GM12878 (cell line): ENCODE measurements around the gene SMIM27. TPM values are rescaled to one million over a fixed set of nuclear protein-coding genes. Genes with fewer than 3 reads are reported as not detected.

Experiments
- BRCA1 ChIP-seq: IDR thresholded peaks from 2 replicates; pipeline ENCODE4 v1.6.1; 2011; ENCODE audit warnings: low read depth, low read length, improper control_type of control experiment
- CEBPB ChIP-seq, 2 experiments: fragments of 150-350 bp in 1 of 2; IDR thresholded peaks; 2 replicates each; pipeline ENCODE4 v1.6.1; 2012 to 2014; ENCODE audit warnings: low read depth in 2 of 2, low read length in 2 of 2, borderline replicate concordance in 1 of 2, inconsistent platforms in 1 of 2
- EGR1 ChIP-seq, 2 experiments: IDR thresholded peaks; 1 replicate in 1 of 2; 2 replicates in 1 of 2; pipeline ENCODE4 v1.6.1; 2011 to 2012; ENCODE audit warnings: low read depth in 2 of 2, low read length in 2 of 2, borderline replicate concordance in 1 of 2, mild to moderate bottlenecking in 1 of 2, moderate library complexity in 1 of 2
- FOS ChIP-seq: IDR thresholded peaks from 3 replicates; pipeline ENCODE4 v1.6.1; 2011; ENCODE audit warnings: borderline replicate concordance; ENCODE audit not compliant: insufficient read length; ENCODE audit errors: extremely low read depth
- IKZF1 ChIP-seq: fragments of 450-650 bp; conservative IDR thresholded peaks from 2 replicates; pipeline ENCODE4 v1.6.1; 2017; ENCODE audit warnings: antibody characterized with exemption, mild to moderate bottlenecking
- JUNB ChIP-seq: IDR thresholded peaks from 2 replicates; pipeline ENCODE4 v1.6.1; 2016; ENCODE audit warnings: antibody characterized with exemption, mild to moderate bottlenecking
- MTA3 ChIP-seq: IDR thresholded peaks from 2 replicates; pipeline ENCODE4 v1.6.1; 2012; ENCODE audit warnings: low read length, inconsistent platforms, borderline replicate concordance
- NFXL1 ChIP-seq: fragments of 450-650 bp; IDR thresholded peaks from 2 replicates; pipeline ENCODE4 v1.6.1; 2017; ENCODE audit warnings: antibody characterized with exemption, mild to moderate bottlenecking, borderline replicate concordance
- POU2F2 ChIP-seq: IDR thresholded peaks from 3 replicates; pipeline ENCODE4 v1.6.1; 2011; ENCODE audit warnings: low read depth, mild to moderate bottlenecking, low read length, borderline replicate concordance
- STAT3 ChIP-seq: IDR thresholded peaks from 2 replicates; pipeline ENCODE4 v1.6.1; 2011; ENCODE audit warnings: low read depth, low read length, improper control_type of control experiment
- polyA plus RNA-seq, 11 experiments: library from polyadenylated mRNA; depleted of rRNA in 4 of 11; unstranded in 6 of 11; stranded (reverse) in 5 of 11; fragments of >200 nt; fragmentation: Nextera tagmentation in 4 of 11; fragmentation: Illumina TruSeq in 1 of 11; extraction: Ambion mirVana in 4 of 11; extraction: Trizol in 1 of 11; gene quantifications; 1 replicate in 1 of 11; 2 replicates in 10 of 11; pipeline versions ENCODE4 v1.2.1 to v1.2.3, GENCODE V29; 2011 to 2016; ENCODE audit warnings: inconsistent platforms in 2 of 11, missing spikeins in 2 of 11, low read depth in 1 of 11
- total RNA-seq, 4 experiments: library from RNA; depleted of rRNA in 3 of 4; stranded (reverse); fragments of >200 nt in 3 of 4; fragmentation: Illumina TruSeq in 1 of 4; extraction: Trizol in 1 of 4; gene quantifications; 2 replicates each; pipeline versions ENCODE4 v1.2.1 to v1.2.3, GENCODE V29; 2013 to 2021
- TF ChIP-seq, protein P1 (sequence below): fragments of 450-650 bp; IDR thresholded peaks from 2 replicates; pipeline ENCODE4 v1.6.1; 2017; ENCODE audit warnings: antibody characterized with exemption, mild to moderate bottlenecking, moderate library complexity
- TF ChIP-seq, protein P2 (sequence below): fragments of 450-650 bp; IDR thresholded peaks from 2 replicates; pipeline ENCODE4 v1.6.1; 2017; ENCODE audit warnings: mild to moderate bottlenecking, low read depth, inconsistent platforms; ENCODE audit not compliant: poor library complexity, severe bottlenecking
- TF ChIP-seq, protein P3 (sequence below): fragments of 450-650 bp; IDR thresholded peaks from 2 replicates; pipeline ENCODE4 v1.6.1; 2018; ENCODE audit warnings: borderline replicate concordance, mild to moderate bottlenecking; ENCODE audit not compliant: partially characterized antibody
- TF ChIP-seq, protein P4 (sequence below): fragments of 450-650 bp; IDR thresholded peaks from 2 replicates; pipeline ENCODE4 v1.6.1; 2017; ENCODE audit warnings: mild to moderate bottlenecking
- TF ChIP-seq, protein P5 (sequence below): fragments of 450-650 bp; IDR thresholded peaks from 2 replicates; pipeline ENCODE4 v1.6.1; 2017; ENCODE audit warnings: mild to moderate bottlenecking, moderate library complexity

Gene SMIM27
- total and polyA plus RNA-seq, 10 of the 15 experiments (the other 5 are each of a cell fraction or from before 2014, with no cell fraction given), result 12.2 to 47.3 (median 26.5) TPM

DNA sequence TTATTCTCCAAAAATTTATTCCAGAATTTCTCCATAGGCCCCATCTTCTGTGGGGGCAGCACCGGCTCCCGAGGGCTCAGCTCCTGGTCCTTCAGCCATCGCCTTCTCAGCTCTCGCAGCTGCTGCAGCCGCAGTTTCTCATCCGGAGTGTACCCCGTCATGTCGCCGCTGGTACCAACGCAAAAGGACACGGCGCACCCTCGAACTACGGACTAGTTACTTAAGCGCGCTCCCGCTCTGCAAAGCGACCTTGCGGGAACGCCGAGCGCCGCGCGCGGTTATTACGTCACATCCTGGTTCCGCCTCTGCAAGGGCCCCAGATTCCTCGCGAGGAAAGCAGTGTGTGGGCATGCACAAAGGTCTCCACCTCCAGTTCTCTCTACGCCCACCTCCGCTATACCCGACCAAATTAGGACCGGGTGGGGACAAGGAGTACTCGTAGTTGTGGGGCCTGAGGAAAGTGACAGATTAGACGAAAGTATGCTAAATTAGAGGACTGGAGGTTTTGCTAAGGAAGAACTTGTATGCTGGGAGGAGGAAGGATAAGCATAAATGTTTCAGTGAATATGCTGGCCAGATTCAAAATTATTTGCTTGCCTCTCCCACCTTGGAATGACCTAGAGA is 20.9 kb downstream of the SMIM27 start, which contains the start of gene NDUFB6 (continued):
- TF ChIP-seq, protein P1, sequence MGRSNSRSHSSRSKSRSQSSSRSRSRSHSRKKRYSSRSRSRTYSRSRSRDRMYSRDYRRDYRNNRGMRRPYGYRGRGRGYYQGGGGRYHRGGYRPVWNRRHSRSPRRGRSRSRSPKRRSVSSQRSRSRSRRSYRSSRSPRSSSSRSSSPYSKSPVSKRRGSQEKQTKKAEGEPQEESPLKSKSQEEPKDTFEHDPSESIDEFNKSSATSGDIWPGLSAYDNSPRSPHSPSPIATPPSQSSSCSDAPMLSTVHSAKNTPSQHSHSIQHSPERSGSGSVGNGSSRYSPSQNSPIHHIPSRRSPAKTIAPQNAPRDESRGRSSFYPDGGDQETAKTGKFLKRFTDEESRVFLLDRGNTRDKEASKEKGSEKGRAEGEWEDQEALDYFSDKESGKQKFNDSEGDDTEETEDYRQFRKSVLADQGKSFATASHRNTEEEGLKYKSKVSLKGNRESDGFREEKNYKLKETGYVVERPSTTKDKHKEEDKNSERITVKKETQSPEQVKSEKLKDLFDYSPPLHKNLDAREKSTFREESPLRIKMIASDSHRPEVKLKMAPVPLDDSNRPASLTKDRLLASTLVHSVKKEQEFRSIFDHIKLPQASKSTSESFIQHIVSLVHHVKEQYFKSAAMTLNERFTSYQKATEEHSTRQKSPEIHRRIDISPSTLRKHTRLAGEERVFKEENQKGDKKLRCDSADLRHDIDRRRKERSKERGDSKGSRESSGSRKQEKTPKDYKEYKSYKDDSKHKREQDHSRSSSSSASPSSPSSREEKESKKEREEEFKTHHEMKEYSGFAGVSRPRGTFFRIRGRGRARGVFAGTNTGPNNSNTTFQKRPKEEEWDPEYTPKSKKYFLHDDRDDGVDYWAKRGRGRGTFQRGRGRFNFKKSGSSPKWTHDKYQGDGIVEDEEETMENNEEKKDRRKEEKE, result no peak
- TF ChIP-seq IKZF1 (peak; percentile 79), FOS (no peak), MTA3 (no peak), CEBPB (IDR thresholded peaks at IDR 0.05; ENCODE audit: borderline replicate concordance in 1 of 2, low read depth in 2 of 2, low read length in 2 of 2) (no peak), POU2F2 (no peak), NFXL1 (no peak), BRCA1 (no peak; the same call in 1 of the 2 replicates), JUNB (no peak), STAT3 (no peak), EGR1 (IDR thresholded peaks at IDR 0.05; ENCODE audit: borderline replicate concordance in 1 of 2, low read depth in 2 of 2, low read length in 2 of 2) (peak in 1 of 2 experiments; percentile 91; a peak in 1 of 3 replicates)
- TF ChIP-seq, protein P2, sequence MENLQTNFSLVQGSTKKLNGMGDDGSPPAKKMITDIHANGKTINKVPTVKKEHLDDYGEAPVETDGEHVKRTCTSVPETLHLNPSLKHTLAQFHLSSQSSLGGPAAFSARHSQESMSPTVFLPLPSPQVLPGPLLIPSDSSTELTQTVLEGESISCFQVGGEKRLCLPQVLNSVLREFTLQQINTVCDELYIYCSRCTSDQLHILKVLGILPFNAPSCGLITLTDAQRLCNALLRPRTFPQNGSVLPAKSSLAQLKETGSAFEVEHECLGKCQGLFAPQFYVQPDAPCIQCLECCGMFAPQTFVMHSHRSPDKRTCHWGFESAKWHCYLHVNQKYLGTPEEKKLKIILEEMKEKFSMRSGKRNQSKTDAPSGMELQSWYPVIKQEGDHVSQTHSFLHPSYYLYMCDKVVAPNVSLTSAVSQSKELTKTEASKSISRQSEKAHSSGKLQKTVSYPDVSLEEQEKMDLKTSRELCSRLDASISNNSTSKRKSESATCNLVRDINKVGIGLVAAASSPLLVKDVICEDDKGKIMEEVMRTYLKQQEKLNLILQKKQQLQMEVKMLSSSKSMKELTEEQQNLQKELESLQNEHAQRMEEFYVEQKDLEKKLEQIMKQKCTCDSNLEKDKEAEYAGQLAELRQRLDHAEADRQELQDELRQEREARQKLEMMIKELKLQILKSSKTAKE, result peak; percentile 30
- TF ChIP-seq, protein P3, sequence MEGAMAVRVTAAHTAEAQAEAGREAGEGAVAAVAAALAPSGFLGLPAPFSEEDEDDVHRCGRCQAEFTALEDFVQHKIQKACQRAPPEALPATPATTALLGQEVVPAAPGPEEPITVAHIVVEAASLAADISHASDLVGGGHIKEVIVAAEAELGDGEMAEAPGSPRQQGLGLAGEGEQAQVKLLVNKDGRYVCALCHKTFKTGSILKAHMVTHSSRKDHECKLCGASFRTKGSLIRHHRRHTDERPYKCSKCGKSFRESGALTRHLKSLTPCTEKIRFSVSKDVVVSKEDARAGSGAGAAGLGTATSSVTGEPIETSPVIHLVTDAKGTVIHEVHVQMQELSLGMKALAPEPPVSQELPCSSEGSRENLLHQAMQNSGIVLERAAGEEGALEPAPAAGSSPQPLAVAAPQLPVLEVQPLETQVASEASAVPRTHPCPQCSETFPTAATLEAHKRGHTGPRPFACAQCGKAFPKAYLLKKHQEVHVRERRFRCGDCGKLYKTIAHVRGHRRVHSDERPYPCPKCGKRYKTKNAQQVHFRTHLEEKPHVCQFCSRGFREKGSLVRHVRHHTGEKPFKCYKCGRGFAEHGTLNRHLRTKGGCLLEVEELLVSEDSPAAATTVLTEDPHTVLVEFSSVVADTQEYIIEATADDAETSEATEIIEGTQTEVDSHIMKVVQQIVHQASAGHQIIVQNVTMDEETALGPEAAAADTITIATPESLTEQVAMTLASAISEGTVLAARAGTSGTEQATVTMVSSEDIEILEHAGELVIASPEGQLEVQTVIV, result no peak
- TF ChIP-seq, protein P4, sequence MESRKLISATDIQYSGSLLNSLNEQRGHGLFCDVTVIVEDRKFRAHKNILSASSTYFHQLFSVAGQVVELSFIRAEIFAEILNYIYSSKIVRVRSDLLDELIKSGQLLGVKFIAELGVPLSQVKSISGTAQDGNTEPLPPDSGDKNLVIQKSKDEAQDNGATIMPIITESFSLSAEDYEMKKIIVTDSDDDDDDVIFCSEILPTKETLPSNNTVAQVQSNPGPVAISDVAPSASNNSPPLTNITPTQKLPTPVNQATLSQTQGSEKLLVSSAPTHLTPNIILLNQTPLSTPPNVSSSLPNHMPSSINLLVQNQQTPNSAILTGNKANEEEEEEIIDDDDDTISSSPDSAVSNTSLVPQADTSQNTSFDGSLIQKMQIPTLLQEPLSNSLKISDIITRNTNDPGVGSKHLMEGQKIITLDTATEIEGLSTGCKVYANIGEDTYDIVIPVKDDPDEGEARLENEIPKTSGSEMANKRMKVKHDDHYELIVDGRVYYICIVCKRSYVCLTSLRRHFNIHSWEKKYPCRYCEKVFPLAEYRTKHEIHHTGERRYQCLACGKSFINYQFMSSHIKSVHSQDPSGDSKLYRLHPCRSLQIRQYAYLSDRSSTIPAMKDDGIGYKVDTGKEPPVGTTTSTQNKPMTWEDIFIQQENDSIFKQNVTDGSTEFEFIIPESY, result no peak
- TF ChIP-seq, protein P5, sequence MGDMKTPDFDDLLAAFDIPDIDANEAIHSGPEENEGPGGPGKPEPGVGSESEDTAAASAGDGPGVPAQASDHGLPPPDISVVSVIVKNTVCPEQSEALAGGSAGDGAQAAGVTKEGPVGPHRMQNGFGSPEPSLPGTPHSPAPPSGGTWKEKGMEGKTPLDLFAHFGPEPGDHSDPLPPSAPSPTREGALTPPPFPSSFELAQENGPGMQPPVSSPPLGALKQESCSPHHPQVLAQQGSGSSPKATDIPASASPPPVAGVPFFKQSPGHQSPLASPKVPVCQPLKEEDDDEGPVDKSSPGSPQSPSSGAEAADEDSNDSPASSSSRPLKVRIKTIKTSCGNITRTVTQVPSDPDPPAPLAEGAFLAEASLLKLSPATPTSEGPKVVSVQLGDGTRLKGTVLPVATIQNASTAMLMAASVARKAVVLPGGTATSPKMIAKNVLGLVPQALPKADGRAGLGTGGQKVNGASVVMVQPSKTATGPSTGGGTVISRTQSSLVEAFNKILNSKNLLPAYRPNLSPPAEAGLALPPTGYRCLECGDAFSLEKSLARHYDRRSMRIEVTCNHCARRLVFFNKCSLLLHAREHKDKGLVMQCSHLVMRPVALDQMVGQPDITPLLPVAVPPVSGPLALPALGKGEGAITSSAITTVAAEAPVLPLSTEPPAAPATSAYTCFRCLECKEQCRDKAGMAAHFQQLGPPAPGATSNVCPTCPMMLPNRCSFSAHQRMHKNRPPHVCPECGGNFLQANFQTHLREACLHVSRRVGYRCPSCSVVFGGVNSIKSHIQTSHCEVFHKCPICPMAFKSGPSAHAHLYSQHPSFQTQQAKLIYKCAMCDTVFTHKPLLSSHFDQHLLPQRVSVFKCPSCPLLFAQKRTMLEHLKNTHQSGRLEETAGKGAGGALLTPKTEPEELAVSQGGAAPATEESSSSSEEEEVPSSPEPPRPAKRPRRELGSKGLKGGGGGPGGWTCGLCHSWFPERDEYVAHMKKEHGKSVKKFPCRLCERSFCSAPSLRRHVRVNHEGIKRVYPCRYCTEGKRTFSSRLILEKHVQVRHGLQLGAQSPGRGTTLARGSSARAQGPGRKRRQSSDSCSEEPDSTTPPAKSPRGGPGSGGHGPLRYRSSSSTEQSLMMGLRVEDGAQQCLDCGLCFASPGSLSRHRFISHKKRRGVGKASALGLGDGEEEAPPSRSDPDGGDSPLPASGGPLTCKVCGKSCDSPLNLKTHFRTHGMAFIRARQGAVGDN, result 0 out of 2 replicates have a peak, but pooled peaks have one; percentile 27
